AG09309 (cell line): ENCODE data around the gene SNX13.
"Not testable (repeated sequence)": the region's sequence is repeated elsewhere in the genome, so short reads cannot be mapped to it uniquely, and the experiment has no call there.

Experiments
- DNase-seq: peaks from one replicate; pipeline ENCODE4 v3.0.0-alpha.2; 2010; ENCODE audit warnings: low read depth
- H3K4me3 ChIP-seq: 2 replicates; pipeline ENCODE4 v1.5.1; 2011; ENCODE audit warnings: mild to moderate bottlenecking, low read depth, low read length, moderate library complexity; ENCODE audit not compliant: control insufficient read depth
- CTCF ChIP-seq: IDR thresholded peaks from 2 replicates; pipeline ENCODE4 v1.5.1; 2011; ENCODE audit warnings: mild to moderate bottlenecking, low read depth, low read length, inconsistent platforms; ENCODE audit not compliant: insufficient read depth, control insufficient read depth; ENCODE audit errors: missing control alignments

The SNX13 gene

GRCh38 chr7:17912536-17913235 lies 27.6 kb downstream of the SNX13 start:
- H3K4me3 ChIP-seq = no peak overlapping the region
- TF ChIP-seq CTCF = no peak
- no peak for DNase-seq

GRCh38 chr7:17912050-17912449 lies 28.2 kb downstream of the SNX13 start:
- no peak for DNase-seq
- no peak overlapping the region for H3K4me3 ChIP-seq
- TF ChIP-seq CTCF = no peak

- H3K4me3 ChIP-seq = no peak overlapping the region
- no peak for TF ChIP-seq CTCF
- no peak for DNase-seq
These were observed 29.9 kb downstream of the SNX13 start for GRCh38 chr7:17910377-17910776.

GRCh38 chr7:17909310-17909709 lies 31.0 kb downstream of the SNX13 start:
- not testable (repeated sequence) for DNase-seq, H3K4me3 ChIP-seq

- H3K4me3 ChIP-seq = no peak overlapping the region
These were observed 33.3 kb downstream of the SNX13 start for GRCh38 chr7:17907014-17907413.

GRCh38 chr7:17903337-17903736 lies 37.0 kb downstream of the SNX13 start:
- no peak for DNase-seq
- no peak for TF ChIP-seq CTCF
- no peak overlapping the region for H3K4me3 ChIP-seq

More at GRCh38 chr7:17907014-17907413, 33.3 kb downstream of the SNX13 start:
- no peak for DNase-seq
- no peak for TF ChIP-seq CTCF

GRCh38 chr7:17902599-17902998 lies 37.7 kb downstream of the SNX13 start:
- DNase-seq = no peak
- H3K4me3 ChIP-seq = no peak overlapping the region
- TF ChIP-seq CTCF = no peak
